ENCODE results near the gene OR2B2.
"Not testable (repeated sequence)": the region's sequence is repeated elsewhere in the genome, so short reads cannot be mapped to it uniquely, and the experiment has no call there.

OR2B2 gene

GRCh38 chr6:27940766-27941165 is 28.6 kb upstream of the OR2B2 start:
- Histone ChIP-seq H3K27me3 (ENCODE audit: insufficient read depth, low read depth, severe bottlenecking) (no peaks in the 10 kb centered on the region), H3K9me3 (ENCODE audit: severe bottlenecking) (no peaks in the 10 kb centered on the region), H3K36me3 (peaks cover 54% of the 10 kb centered on the region), H3K27ac (no peak overlapping the region), H3K4me3 (ENCODE audit: low read depth, low read length) (no peak overlapping the region)
- no peak for TF ChIP-seq CTCF (IDR thresholded peaks at IDR 0.05; ENCODE audit: low read depth, low read length)
- no peak for DNase-seq

- no peak for TF ChIP-seq CTCF (IDR thresholded peaks at IDR 0.05; ENCODE audit: low read depth, low read length)
- H3K27ac ChIP-seq = no peak overlapping the region
- H3K27me3 ChIP-seq (ENCODE audit: insufficient read depth, low read depth, severe bottlenecking) = no peaks in the 10 kb centered on the region
- no peak for DNase-seq
- peaks cover 20% of the 10 kb centered on the region for H3K36me3 ChIP-seq
- no peaks in the 10 kb centered on the region for H3K9me3 ChIP-seq (ENCODE audit: severe bottlenecking)
- no peak overlapping the region for H3K4me3 ChIP-seq (ENCODE audit: low read depth, low read length)
Observed at GRCh38 chr6:27931209-27931608, 19.0 kb upstream of the OR2B2 start.

- peaks cover 27% of the 10 kb centered on the region for H3K36me3 ChIP-seq
- not testable (repeated sequence) for H3K9me3 ChIP-seq (ENCODE audit: severe bottlenecking); H3K4me3 ChIP-seq (ENCODE audit: low read depth, low read length); H3K27me3 ChIP-seq (ENCODE audit: insufficient read depth, low read depth, severe bottlenecking); H3K27ac ChIP-seq; DNase-seq
Observed at GRCh38 chr6:27929930-27930329, 17.7 kb upstream of the OR2B2 start.

- peaks cover 36% of the 10 kb centered on the region for H3K36me3 ChIP-seq
- H3K27ac ChIP-seq; DNase-seq; H3K4me3 ChIP-seq (ENCODE audit: low read depth, low read length); H3K9me3 ChIP-seq (ENCODE audit: severe bottlenecking); H3K27me3 ChIP-seq (ENCODE audit: insufficient read depth, low read depth, severe bottlenecking): not testable (repeated sequence)
Observed at GRCh38 chr6:27928041-27928440, 15.8 kb upstream of the OR2B2 start.

- Histone ChIP-seq H3K4me3 (ENCODE audit: low read depth, low read length) (no peak overlapping the region), H3K9me3 (ENCODE audit: severe bottlenecking) (no peaks in the 10 kb centered on the region), H3K27me3 (ENCODE audit: insufficient read depth, low read depth, severe bottlenecking) (no peaks in the 10 kb centered on the region), H3K36me3 (peaks cover 47% of the 10 kb centered on the region), H3K27ac (no peak overlapping the region)
- no peak for DNase-seq
- TF ChIP-seq CTCF (IDR thresholded peaks at IDR 0.05; ENCODE audit: low read depth, low read length) = no peak
Observed at GRCh38 chr6:27924179-27924578, 12.0 kb upstream of the OR2B2 start.

- no peak for DNase-seq
- no peaks in the 10 kb centered on the region for H3K9me3 ChIP-seq (ENCODE audit: severe bottlenecking)
- no peak for TF ChIP-seq CTCF (IDR thresholded peaks at IDR 0.05; ENCODE audit: low read depth, low read length)
- H3K27me3 ChIP-seq (ENCODE audit: insufficient read depth, low read depth, severe bottlenecking) = no peaks in the 10 kb centered on the region
- H3K36me3 ChIP-seq = peaks cover 38% of the 10 kb centered on the region
- no peak overlapping the region for H3K4me3 ChIP-seq (ENCODE audit: low read depth, low read length)
- no peak overlapping the region for H3K27ac ChIP-seq
Observed at GRCh38 chr6:27922949-27923348, 10.8 kb upstream of the OR2B2 start.

- no peak for TF ChIP-seq CTCF (IDR thresholded peaks at IDR 0.05; ENCODE audit: low read depth, low read length)
- Histone ChIP-seq H3K9me3 (ENCODE audit: severe bottlenecking) (no peaks in the 10 kb centered on the region), H3K4me3 (ENCODE audit: low read depth, low read length) (no peak overlapping the region), H3K27me3 (ENCODE audit: insufficient read depth, low read depth, severe bottlenecking) (no peaks in the 10 kb centered on the region), H3K36me3 (peaks cover 74% of the 10 kb centered on the region), H3K27ac (no peak overlapping the region)
- DNase-seq = no peak
Observed at GRCh38 chr6:27908017-27908416, 4.2 kb downstream of the OR2B2 start.

All from WERI-Rb-1 (cell line).